HEK293 (cell line): ENCODE measurements around the gene CACNA1S.

Experiments
- CTCF ChIA-PET: fragments of 350-600 bp; formaldehyde crosslinking; extraction: SDS; loops from one replicate; lab custom pipeline; 2021; ENCODE audit warnings: antibody characterized with exemption; lab: Yijun Ruan, JAX
- POLR2A ChIA-PET: fragments of 300-600 bp; formaldehyde crosslinking; extraction: SDS; loops from one replicate; lab custom pipeline; 2020; ENCODE audit warnings: antibody characterized with exemption, inconsistent platforms; lab: Yijun Ruan, JAX
- H3K27ac ChIP-seq: fragments of 200-500 bp; sonication (Bioruptor generic); 2 replicates; pipeline ENCODE4 v1.5.1; 2014; ENCODE audit warnings: low read depth, low read length, control low read depth, inconsistent platforms; ENCODE audit errors: extremely low read depth
- H3K36me3 ChIP-seq, 2 experiments: fragments of 200-500 bp in 1 of 2; sonication (Bioruptor generic) in 1 of 2; 1 replicate in 1 of 2; 2 replicates in 1 of 2; pipeline ENCODE4 v1.5.1; 2014 to 2017; ENCODE audit warnings: inconsistent platforms in 2 of 2, low read length in 2 of 2; ENCODE audit not compliant: control insufficient read depth in 2 of 2, insufficient read depth in 1 of 2
- H3K4me1 ChIP-seq: fragments of 200-500 bp; sonication (Bioruptor generic); 2 replicates; pipeline ENCODE4 v1.5.1; 2014; ENCODE audit warnings: mild to moderate bottlenecking, low read length, inconsistent platforms; ENCODE audit not compliant: control insufficient read depth, insufficient read depth
- H3K4me3 ChIP-seq: 2 replicates; pipeline ENCODE4 v1.5.1; 2011; ENCODE audit warnings: low read depth, mild to moderate bottlenecking, control low read depth, low read length, moderate library complexity
- H3K9me3 ChIP-seq: fragments of 200-500 bp; sonication (Bioruptor generic); 2 replicates; pipeline ENCODE4 v1.5.1; 2014; ENCODE audit warnings: low read depth, low read length, inconsistent platforms; ENCODE audit not compliant: control insufficient read depth, insufficient read depth
- CTCF ChIP-seq: fragments of 450-650 bp; formaldehyde crosslinking; IDR thresholded peaks from 2 replicates; pipeline ENCODE4 v1.5.1; 2016; ENCODE audit warnings: missing biosample characterization, missing genetic modification characterization
- GLI4 ChIP-seq: fragments of 450-650 bp; formaldehyde crosslinking; IDR thresholded peaks from 2 replicates; pipeline ENCODE4 v1.5.1; 2016; ENCODE audit warnings: missing biosample characterization, missing genetic modification characterization
- GLIS1 ChIP-seq: fragments of 450-650 bp; formaldehyde crosslinking; IDR thresholded peaks from 2 replicates; pipeline ENCODE4 v1.5.1; 2016; ENCODE audit warnings: missing biosample characterization, missing genetic modification characterization
- HOXC10 ChIP-seq: sonication (generic); formaldehyde crosslinking; IDR thresholded peaks from 2 replicates; pipeline ENCODE4 v1.8.1; 2023; ENCODE audit warnings: mild to moderate bottlenecking, missing genetic modification reagents
- KLF8 ChIP-seq: fragments of 450-650 bp; formaldehyde crosslinking; IDR thresholded peaks from 2 replicates; pipeline ENCODE4 v1.5.1; 2016; ENCODE audit warnings: missing biosample characterization, missing genetic modification characterization
- OSR2 ChIP-seq: fragments of 450-650 bp; formaldehyde crosslinking; IDR thresholded peaks from 2 replicates; pipeline ENCODE4 v1.5.1; 2016; ENCODE audit warnings: missing biosample characterization, missing genetic modification characterization
- PRDM6 ChIP-seq: fragments of 450-650 bp; formaldehyde crosslinking; IDR thresholded peaks from 2 replicates; pipeline ENCODE4 v1.5.1; 2017; ENCODE audit warnings: missing biosample characterization, missing genetic modification characterization
- YY2 ChIP-seq: fragments of 450-650 bp; formaldehyde crosslinking; IDR thresholded peaks from 2 replicates; pipeline ENCODE4 v1.5.1; 2016; ENCODE audit warnings: missing biosample characterization, missing genetic modification characterization
- ZBTB20 ChIP-seq: fragments of 450-650 bp; formaldehyde crosslinking; IDR thresholded peaks from 2 replicates; pipeline ENCODE4 v1.5.1; 2016; ENCODE audit warnings: missing biosample characterization, missing genetic modification characterization
- ZNF10 ChIP-seq: fragments of 450-650 bp; formaldehyde crosslinking; IDR thresholded peaks from 2 replicates; pipeline ENCODE4 v1.5.1; 2017; ENCODE audit warnings: missing biosample characterization, missing genetic modification characterization
- ZNF404 ChIP-seq: fragments of 450-650 bp; formaldehyde crosslinking; IDR thresholded peaks from 2 replicates; pipeline ENCODE4 v1.5.1; 2017; ENCODE audit warnings: missing biosample characterization, missing genetic modification characterization
- ZNF426 ChIP-seq: fragments of 450-650 bp; formaldehyde crosslinking; IDR thresholded peaks from 2 replicates; pipeline ENCODE4 v1.5.1; 2017; ENCODE audit warnings: missing biosample characterization, missing genetic modification characterization, mild to moderate bottlenecking, inconsistent platforms, moderate library complexity
- ZNF501 ChIP-seq: fragments of 450-650 bp; formaldehyde crosslinking; IDR thresholded peaks from 2 replicates; pipeline ENCODE4 v1.5.1; 2016; ENCODE audit warnings: missing biosample characterization, missing genetic modification characterization
- ZNF514 ChIP-seq: fragments of 450-650 bp; formaldehyde crosslinking; IDR thresholded peaks from 2 replicates; pipeline ENCODE4 v1.5.1; 2016; ENCODE audit warnings: missing biosample characterization, missing genetic modification characterization
- ZNF561 ChIP-seq: fragments of 450-650 bp; IDR thresholded peaks from 2 replicates; pipeline ENCODE4 v1.5.1; 2018; ENCODE audit warnings: missing biosample characterization, missing genetic modification characterization, borderline replicate concordance
- ZNF629 ChIP-seq: fragments of 450-650 bp; formaldehyde crosslinking; IDR thresholded peaks from 2 replicates; pipeline ENCODE4 v1.5.1; 2017; ENCODE audit warnings: missing biosample characterization, missing genetic modification characterization
- ZNF692 ChIP-seq: fragments of 450-650 bp; formaldehyde crosslinking; IDR thresholded peaks from 2 replicates; pipeline ENCODE4 v1.5.1; 2016; ENCODE audit warnings: missing biosample characterization, missing genetic modification characterization
- ZNF701 ChIP-seq: fragments of 450-650 bp; formaldehyde crosslinking; IDR thresholded peaks from 2 replicates; pipeline ENCODE4 v1.5.1; 2016; ENCODE audit warnings: missing biosample characterization, missing genetic modification characterization
- ZNF747 ChIP-seq: fragments of 450-650 bp; formaldehyde crosslinking; IDR thresholded peaks from 2 replicates; pipeline ENCODE4 v1.5.1; 2016; ENCODE audit warnings: missing biosample characterization, missing genetic modification characterization
- ZSCAN23 ChIP-seq: fragments of 450-650 bp; formaldehyde crosslinking; IDR thresholded peaks from 2 replicates; pipeline ENCODE4 v1.5.1; 2016; ENCODE audit warnings: missing biosample characterization, missing genetic modification characterization

Gene CACNA1S

GRCh38 chr1:201028461-201028889, 83.8 kb downstream of the CACNA1S start:
- no peak for TF ChIP-seq ZNF692 (tag by site-specific recombination)
- no peak for TF ChIP-seq YY2
- no peak for TF ChIP-seq HOXC10 (CRISPR knock-in tag)
- TF ChIP-seq ZNF747 (tag by site-specific recombination): no peak
- no peak for TF ChIP-seq CTCF (tag by site-specific recombination)
- TF ChIP-seq PRDM6 (tag by site-specific recombination): no peak
- TF ChIP-seq ZNF629 (tag by site-specific recombination): no peak
- no peak for TF ChIP-seq ZNF561 (tag by site-specific recombination)
- TF ChIP-seq GLI4 (tag by site-specific recombination): no peak
- no peak for TF ChIP-seq ZNF10 (tag by site-specific recombination)
- TF ChIP-seq KLF8 (tag by site-specific recombination): no peak
- TF ChIP-seq OSR2 (tag by site-specific recombination): no peak
- TF ChIP-seq ZNF501 (tag by site-specific recombination): no peak
- no peak for TF ChIP-seq ZBTB20 (tag by site-specific recombination)
- no peak for TF ChIP-seq GLIS1 (tag by site-specific recombination)
- TF ChIP-seq ZSCAN23 (tag by site-specific recombination): no peak
- no peak for TF ChIP-seq ZNF514 (tag by site-specific recombination)
- no peak overlapping the region for H3K27ac ChIP-seq
- ChIA-PET POLR2A (no interaction called here), CTCF (interaction anchor here (0.6 to 9.6 kb wide), 4 partner anchors 11 to 412 kb away, joined by 3 to 65 read pairs (median 3); no protein-coding TSS in a partner anchor)
- H3K36me3 ChIP-seq: no peaks in the 10 kb centered on the region
- no peak overlapping the region for H3K4me3 ChIP-seq
- H3K9me3 ChIP-seq: no peaks in the 10 kb centered on the region
- no peaks in the 10 kb centered on the region for H3K4me1 ChIP-seq

- CTCF ChIA-PET: interaction anchor here (0.6 to 9.6 kb wide), 8 partner anchors 10 to 121 kb away, joined by 3 to 65 read pairs (median 4); partner anchors contain the start of gene CACNA1S
- Histone ChIP-seq H3K4me3 (no peak overlapping the region), H3K4me1 (no peaks in the 10 kb centered on the region)
- no peak for TF ChIP-seq ZNF426 (tag by site-specific recombination)
- no peak for TF ChIP-seq ZNF701 (tag by site-specific recombination)
- TF ChIP-seq ZNF404: no peak
- TF ChIP-seq, all 188 proteins: peak for 0
- no peak overlapping the region for H3K27ac ChIP-seq
- POLR2A ChIA-PET: no interaction called here
- no peaks in the 10 kb centered on the region for H3K9me3 ChIP-seq
- no peaks in the 10 kb centered on the region for H3K36me3 ChIP-seq
Measured at GRCh38 chr1:201026836-201027235, 85.4 kb downstream of the CACNA1S start.
